ENCODE results near the gene CASP10. TPM values are rescaled to one million over a fixed set of nuclear protein-coding genes. Genes with fewer than 3 reads are reported as not detected.

CASP10 gene
- total and polyA plus RNA-seq, 2 of the 13 experiments (the other 11 are each of a cell fraction or from before 2014, with no cell fraction given): 22.2 to 23.8 TPM

DNA sequence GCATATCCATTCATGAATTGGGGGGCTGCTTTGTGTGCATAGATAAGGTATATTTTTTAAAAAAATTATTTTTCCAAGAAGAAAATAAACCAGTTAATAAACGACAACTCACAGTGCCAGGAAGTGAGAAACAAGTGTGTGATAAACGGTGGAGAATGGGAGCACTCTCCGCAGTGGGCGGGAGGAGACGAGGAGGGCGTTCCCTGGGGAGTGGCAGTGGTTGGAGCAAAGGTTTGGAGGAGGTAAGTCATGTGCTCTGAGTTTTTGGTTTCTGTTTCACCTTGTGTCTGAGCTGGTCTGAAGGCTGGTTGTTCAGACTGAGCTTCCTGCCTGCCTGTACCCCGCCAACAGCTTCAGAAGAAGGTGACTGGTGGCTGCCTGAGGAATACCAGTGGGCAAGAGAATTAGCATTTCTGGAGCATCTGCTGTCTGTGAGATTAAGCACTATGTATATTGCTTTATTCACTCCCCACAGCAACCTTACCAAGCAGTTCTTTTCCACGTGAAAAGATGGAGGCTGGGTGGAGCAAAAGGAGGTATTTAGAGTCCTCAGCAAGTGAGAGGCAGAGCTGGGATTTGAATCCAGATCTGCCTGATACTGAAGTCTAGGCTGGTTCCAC, 50.4 kb downstream of the CASP10 start (continued):
- TF ChIP-seq, protein P1, sequence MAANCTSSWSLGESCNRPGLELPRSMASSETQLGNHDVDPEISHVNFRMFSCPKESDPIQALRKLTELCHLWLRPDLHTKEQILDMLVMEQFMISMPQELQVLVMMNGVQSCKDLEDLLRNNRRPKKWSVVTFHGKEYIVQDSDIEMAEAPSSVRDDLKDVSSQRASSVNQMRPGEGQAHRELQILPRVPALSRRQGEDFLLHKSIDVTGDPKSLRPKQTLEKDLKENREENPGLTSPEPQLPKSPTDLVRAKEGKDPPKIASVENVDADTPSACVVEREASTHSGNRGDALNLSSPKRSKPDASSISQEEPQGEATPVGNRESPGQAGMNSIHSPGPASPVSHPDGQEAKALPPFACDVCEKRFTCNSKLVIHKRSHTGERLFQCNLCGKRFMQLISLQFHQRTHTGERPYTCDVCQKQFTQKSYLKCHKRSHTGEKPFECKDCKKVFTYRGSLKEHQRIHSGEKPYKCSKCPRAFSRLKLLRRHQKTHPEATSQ (CRISPR knock-in tag; IDR thresholded peaks at IDR 0.05; ENCODE audit: borderline replicate concordance): no peak
- TF ChIP-seq HIVEP1 (CRISPR knock-in tag; IDR thresholded peaks at IDR 0.05) (no peak), GZF1 (CRISPR knock-in tag; IDR thresholded peaks at IDR 0.05) (no peak), ZFP62 (CRISPR knock-in tag; IDR thresholded peaks at IDR 0.05) (no peak), HCFC1 (IDR thresholded peaks at IDR 0.05; ENCODE audit: low read depth, low read length) (no peak), THYN1 (CRISPR knock-in tag; IDR thresholded peaks at IDR 0.05; ENCODE audit: borderline replicate concordance, low read depth) (no peak), ZFY (CRISPR knock-in tag; IDR thresholded peaks at IDR 0.05) (no peak), SMAD1 (CRISPR knock-in tag; IDR thresholded peaks at IDR 0.05; ENCODE audit: borderline replicate concordance, low read depth) (no peak), RAD21 (CRISPR knock-in tag; IDR thresholded peaks at IDR 0.05) (no peak), KAT2B (IDR thresholded peaks at IDR 0.05; ENCODE audit: borderline replicate concordance, low read depth, low read length) (no peak), RBFOX2 (IDR thresholded peaks at IDR 0.05; ENCODE audit: low read depth, low read length) (peak; percentile 67), SOX6 (IDR thresholded peaks at IDR 0.05) (no peak), SOX6 (CRISPR knock-in tag; IDR thresholded peaks at IDR 0.05) (0 out of 2 replicates have a peak, but pooled peaks have one; percentile 4)

Measured in HepG2 (cell line).